HL-60/S4 (cell line): ENCODE results near the gene TUBA4B.
"Not testable (repeated sequence)": the region's sequence is repeated elsewhere in the genome, so short reads cannot be mapped to it uniquely, and the experiment has no call there.

ENCODE experiments used
- in situ Hi-C: fragments of 300-500 bp; cut with MboI; formaldehyde crosslinking; loops from 2 replicates; pipeline ENCODE4 v1.14.3; 2022; ENCODE audit warnings: low sequenced_read_pairs

Gene TUBA4B

GRCh38 chr2:219272356-219272755, 19.3 kb downstream of the TUBA4B start:
- in situ Hi-C loops: loop anchor here (10.0 kb wide), 1 partner anchor 108 kb away; the partner anchor contains the start of gene NHEJ1

- in situ Hi-C loops: loop anchor here (10.0 kb wide), 1 partner anchor 108 kb away; the partner anchor contains the start of gene NHEJ1
Observed at GRCh38 chr2:219272995-219273394, 20.0 kb downstream of the TUBA4B start.

GRCh38 chr2:219273937-219274336, 20.9 kb downstream of the TUBA4B start:
- in situ Hi-C loops: loop anchor here (10.0 kb wide), 1 partner anchor 109 kb away; the partner anchor contains the start of gene NHEJ1

GRCh38 chr2:219274361-219274921, 21.4 kb downstream of the TUBA4B start:
- in situ Hi-C loops: loop anchor here (10.0 kb wide), 1 partner anchor 110 kb away; the partner anchor contains the start of gene NHEJ1

GRCh38 chr2:219277703-219278654, 24.9 kb downstream of the TUBA4B start:
- in situ Hi-C loops: loop anchor here (10.0 kb wide), 1 partner anchor 113 kb away; the partner anchor contains the start of gene NHEJ1

GRCh38 chr2:219278655-219279150, 25.7 kb downstream of the TUBA4B start:
- in situ Hi-C loops: loop anchor here (10.0 kb wide), 1 partner anchor 114 kb away; the partner anchor contains the start of gene NHEJ1

GRCh38 chr2:219279151-219279915, 26.3 kb downstream of the TUBA4B start, which contains the start of gene DNAJB2:
Gene DNAJB2 (plus strand): TSS chr2:219279366. CDS start chr2:219279834, 468 bp downstream.
- in situ Hi-C loops: loop anchor here (10.0 kb wide), 1 partner anchor 115 kb away; the partner anchor contains the start of gene NHEJ1

GRCh38 chr2:219279916-219280516, 27.0 kb downstream of the TUBA4B start:
- in situ Hi-C loops: loop anchor here (10.0 kb wide), 1 partner anchor 115 kb away; the partner anchor contains the start of gene NHEJ1

GRCh38 chr2:219280651-219281050, 27.6 kb downstream of the TUBA4B start:
- in situ Hi-C loops: no loop called here

- in situ Hi-C loops: no loop called here
Observed at GRCh38 chr2:219281588-219281987, 28.5 kb downstream of the TUBA4B start.

GRCh38 chr2:219282375-219282774, 29.3 kb downstream of the TUBA4B start:
- in situ Hi-C loops: no loop called here

GRCh38 chr2:219282943-219283581, 30.0 kb downstream of the TUBA4B start:
- in situ Hi-C loops: no loop called here

GRCh38 chr2:219284501-219285372, 31.7 kb downstream of the TUBA4B start:
- in situ Hi-C loops: no loop called here

GRCh38 chr2:219285373-219285735, 32.3 kb downstream of the TUBA4B start:
- in situ Hi-C loops: no loop called here

- in situ Hi-C loops: no loop called here
Observed at GRCh38 chr2:219285894-219286425, 32.9 kb downstream of the TUBA4B start.

GRCh38 chr2:219286436-219287115, 33.5 kb downstream of the TUBA4B start:
- in situ Hi-C loops: no loop called here

GRCh38 chr2:219287116-219287440, 34.0 kb downstream of the TUBA4B start:
- in situ Hi-C loops: not testable (repeated sequence)
